Ectodermal cell (in vitro differentiated cells): Measurements from ENCODE around the gene RPS15.
A peak's percentile ranks its signal among the peaks of the same experiment; 100 is the strongest.

ENCODE experiments used
- H3K27ac ChIP-seq: 2 replicates; pipeline ENCODE4 v1.7.0; 2013; ENCODE audit warnings: mild to moderate bottlenecking, low read depth, low read length; ENCODE audit not compliant: insufficient read depth, poor library complexity, severe bottlenecking
- H3K27me3 ChIP-seq: 2 replicates; pipeline ENCODE4 v1.7.0; 2013; ENCODE audit warnings: mild to moderate bottlenecking, low read length; ENCODE audit not compliant: insufficient read depth, control insufficient read depth, poor library complexity, severe bottlenecking
- H3K36me3 ChIP-seq: one replicate; pipeline ENCODE4 v1.7.0; 2013; ENCODE audit warnings: low read length; ENCODE audit not compliant: control insufficient read depth, insufficient read depth
- H3K4me1 ChIP-seq: one replicate; pipeline ENCODE4 v1.7.0; 2013; ENCODE audit warnings: low read length; ENCODE audit not compliant: control insufficient read depth, insufficient read depth
- H3K4me3 ChIP-seq: 2 replicates; pipeline ENCODE4 v1.7.0; 2013; ENCODE audit warnings: low read depth, low read length, control low read depth; ENCODE audit not compliant: insufficient read depth
- H3K9me3 ChIP-seq: 2 replicates; pipeline ENCODE4 v1.7.0; 2013; ENCODE audit warnings: mild to moderate bottlenecking, low read length, moderate library complexity; ENCODE audit not compliant: control insufficient read depth
- WGBS, 2 experiments: methylation state at CpG; one replicate each; pipeline ENCODE4 v1.1.7; 2013; ENCODE audit warnings: missing lambda C conversion rate in 2 of 2; 5-methylcytosine and 5-hydroxymethylcytosine counted together

RPS15 gene

DNA sequence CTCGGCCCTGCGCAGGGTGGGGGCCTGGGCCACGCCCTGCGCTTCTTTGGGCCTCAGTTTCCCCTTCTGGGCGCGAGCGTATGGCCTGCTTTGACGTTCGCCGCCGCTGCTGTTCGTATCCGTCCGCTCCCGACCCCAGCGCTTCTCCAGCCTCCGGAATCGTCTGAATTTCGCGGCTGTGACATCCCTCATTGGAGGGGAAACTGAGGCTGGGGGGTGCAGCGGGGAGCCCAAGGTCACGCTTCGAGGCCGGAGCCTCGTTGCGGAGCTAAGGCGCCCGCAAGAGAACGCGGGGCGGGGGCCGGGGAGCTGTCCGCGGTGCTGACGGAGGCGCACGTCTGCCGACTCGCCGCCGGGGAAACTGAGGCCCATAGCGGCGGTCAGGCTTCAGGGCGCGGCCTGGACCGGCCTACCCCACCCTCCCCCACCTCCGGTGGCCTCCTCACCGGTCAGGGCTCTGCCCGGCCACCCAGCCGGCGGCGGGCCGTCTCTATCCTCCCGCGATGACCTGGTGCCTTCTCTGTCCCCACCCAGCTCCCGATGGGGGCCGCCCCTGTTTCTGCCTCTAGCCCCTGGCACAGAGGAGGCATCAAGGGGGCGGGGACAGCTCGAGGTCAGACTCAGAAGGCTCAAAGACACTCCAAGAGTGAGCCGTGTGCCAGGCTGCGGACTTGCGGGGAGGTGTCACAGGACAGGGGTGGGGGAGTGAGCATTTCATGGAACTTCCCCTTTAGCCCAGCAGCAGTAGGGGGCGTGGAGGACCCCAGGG is 8.7 kb downstream of the RPS15 start:
- WGBS, 2 experiments, result 6% methylated on average over 63 of the region's 63 CpGs
- Histone ChIP-seq H3K4me3 (peak overlapping the region; percentile 56), H3K27me3 (peaks cover 74% of the 10 kb centered on the region), H3K9me3 (no peaks in the 10 kb centered on the region), H3K36me3 (peaks cover 4% of the 10 kb centered on the region), H3K4me1 (peaks cover 13% of the 10 kb centered on the region), H3K27ac (no peak overlapping the region)

- WGBS, 2 experiments, result 36 to 39% methylated on average over 4 of the region's 4 CpGs
- Histone ChIP-seq H3K9me3 (no peaks in the 10 kb centered on the region), H3K27ac (no peak overlapping the region), H3K4me1 (peaks cover 17% of the 10 kb centered on the region), H3K27me3 (peaks cover 79% of the 10 kb centered on the region), H3K36me3 (no peaks in the 10 kb centered on the region), H3K4me3 (no peak overlapping the region)
Measured at GRCh38 chr19:1447504-1447903, 9.3 kb downstream of the RPS15 start.

- Histone ChIP-seq H3K9me3 (no peaks in the 10 kb centered on the region), H3K36me3 (no peaks in the 10 kb centered on the region), H3K27me3 (peaks cover 84% of the 10 kb centered on the region), H3K4me3 (no peak overlapping the region), H3K4me1 (peaks cover 21% of the 10 kb centered on the region), H3K27ac (no peak overlapping the region)
- 84 to 85% methylated on average over 9 of the region's 9 CpGs for whole genome bisulfite sequencing, 2 experiments
Measured at GRCh38 chr19:1447944-1448343, 9.7 kb downstream of the RPS15 start.

DNA sequence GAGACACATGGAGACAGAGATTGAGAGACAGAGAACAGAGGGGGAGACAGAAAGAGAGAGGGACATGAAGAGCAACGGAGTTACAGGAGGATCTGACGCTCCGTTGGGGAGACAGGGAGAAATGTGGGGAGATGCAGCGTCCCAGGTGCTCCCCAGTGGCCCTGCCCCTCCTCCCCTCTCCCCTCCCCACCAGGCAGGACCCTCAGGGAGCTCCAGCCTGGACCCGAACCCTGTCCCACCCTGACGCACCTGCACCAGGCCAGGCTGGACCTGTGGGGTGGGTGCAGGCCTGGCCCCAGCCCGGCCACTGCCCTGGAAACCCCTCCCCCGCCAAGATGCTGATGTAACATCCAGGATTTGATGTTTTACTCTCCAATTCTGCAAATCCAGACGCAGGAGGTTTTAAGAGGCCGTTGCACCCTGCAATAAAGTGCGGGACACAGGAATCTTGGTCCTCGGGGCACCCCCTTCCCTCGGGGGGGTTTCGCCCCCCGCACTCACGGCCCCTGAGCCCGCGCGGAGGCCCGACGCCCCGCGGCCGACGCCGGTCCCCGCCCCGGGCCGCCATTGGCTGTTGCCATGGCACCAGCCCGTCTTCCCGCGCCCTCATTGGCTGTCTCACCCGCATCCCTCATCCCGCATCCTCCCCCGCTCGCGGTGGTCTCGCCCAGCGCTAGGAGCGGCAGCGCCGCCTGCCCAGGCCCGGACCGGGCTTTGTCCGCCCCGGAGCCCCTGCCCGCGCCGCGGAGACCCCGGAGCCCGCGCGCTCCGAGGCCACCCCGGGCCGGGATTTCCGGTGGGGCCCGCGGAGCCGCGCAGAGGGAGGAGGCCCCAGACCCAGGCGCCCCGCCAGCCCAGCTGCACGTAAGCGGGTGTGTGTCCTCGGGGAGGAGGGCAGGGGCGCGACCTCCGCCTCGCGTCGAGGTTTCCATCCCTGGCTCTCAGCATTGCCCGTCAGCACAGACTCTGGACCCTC is 11.6 kb downstream of the RPS15 start, which contains the start of gene APC2:
APC2 (plus strand) TSS at position 655 of the 976 bp plus-strand sequence. CDS start 2,881 bp downstream, outside the sequence.
- Histone ChIP-seq H3K27me3 (peaks cover 96% of the 10 kb centered on the region), H3K4me1 (peaks cover 25% of the 10 kb centered on the region), H3K27ac (no peak within 1 kb of the TSS), H3K9me3 (no peaks in the 10 kb centered on the region), H3K36me3 (no peaks in the 10 kb centered on the region), H3K4me3 (peak within 1 kb of the TSS; percentile 30)
- 10% methylated on average over 74 of the region's 74 CpGs for WGBS, 2 experiments

DNA sequence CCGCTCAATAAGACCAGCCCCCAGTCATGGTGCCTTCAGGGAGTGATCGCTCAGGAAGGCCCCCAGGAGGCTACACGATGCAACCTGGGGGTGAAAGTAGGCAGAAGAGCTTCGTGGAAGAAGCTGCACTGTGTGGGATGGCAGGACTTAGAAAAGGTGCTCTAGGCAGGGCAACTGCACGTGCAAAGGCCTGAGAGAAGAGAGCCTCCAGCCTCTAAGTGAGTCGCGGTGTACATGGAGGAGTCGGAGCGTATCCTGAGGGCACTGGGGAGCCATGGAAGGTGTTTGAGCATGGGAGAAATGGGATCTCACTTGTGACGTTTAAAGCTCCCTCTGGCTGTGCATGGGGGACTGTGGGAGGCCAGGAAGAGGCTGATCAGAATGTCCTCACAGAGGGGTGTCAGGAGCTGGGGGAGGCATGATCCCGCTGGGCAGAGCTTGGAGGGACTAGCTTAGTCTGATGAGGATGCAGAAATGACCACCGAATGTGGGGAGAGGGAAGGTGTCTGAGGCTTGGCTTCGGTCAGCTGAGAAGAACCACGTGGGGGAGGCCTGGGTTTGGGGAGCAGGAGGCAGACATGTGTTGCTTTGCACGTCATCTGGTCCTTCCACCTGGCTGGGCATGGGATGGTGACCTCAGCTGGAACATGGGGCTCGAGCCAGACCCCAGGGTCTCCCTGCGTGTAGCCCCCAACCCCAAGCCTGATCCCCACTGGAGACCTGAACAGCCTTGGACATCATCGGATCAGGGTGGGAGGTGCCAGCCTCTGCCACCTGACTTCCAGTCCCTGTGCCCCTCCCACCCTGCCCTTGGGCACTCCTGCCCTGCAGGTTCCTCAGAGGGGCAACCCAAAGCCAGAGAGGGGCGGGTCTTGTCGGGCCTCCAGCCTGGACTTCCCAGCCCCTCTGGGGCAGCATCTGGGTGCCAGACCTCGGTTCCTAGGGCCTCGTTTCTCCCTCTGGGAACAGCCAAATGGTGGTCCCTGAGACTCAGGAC is 12.8 kb downstream of the RPS15 start:
- Histone ChIP-seq H3K9me3 (no peaks in the 10 kb centered on the region), H3K4me1 (peaks cover 25% of the 10 kb centered on the region), H3K27ac (peak overlapping the region; percentile 42), H3K36me3 (peaks cover 3% of the 10 kb centered on the region), H3K27me3 (peaks cover 96% of the 10 kb centered on the region), H3K4me3 (peak overlapping the region; percentile 30)
- WGBS, 2 experiments, result 60 to 62% methylated on average over 22 of the region's 22 CpGs

GRCh38 chr19:1451916-1452801 is 14.0 kb downstream of the RPS15 start:
- WGBS, 2 experiments, result 38 to 41% methylated on average over 39 of the region's 39 CpGs
- peaks cover 17% of the 10 kb centered on the region for H3K4me1 ChIP-seq
- peaks cover 94% of the 10 kb centered on the region for H3K27me3 ChIP-seq
- H3K27ac ChIP-seq, result peak overlapping the region; percentile 42
- H3K4me3 ChIP-seq, result peak overlapping the region; percentile 15
- peaks cover 3% of the 10 kb centered on the region for H3K36me3 ChIP-seq
- H3K9me3 ChIP-seq, result no peaks in the 10 kb centered on the region

DNA sequence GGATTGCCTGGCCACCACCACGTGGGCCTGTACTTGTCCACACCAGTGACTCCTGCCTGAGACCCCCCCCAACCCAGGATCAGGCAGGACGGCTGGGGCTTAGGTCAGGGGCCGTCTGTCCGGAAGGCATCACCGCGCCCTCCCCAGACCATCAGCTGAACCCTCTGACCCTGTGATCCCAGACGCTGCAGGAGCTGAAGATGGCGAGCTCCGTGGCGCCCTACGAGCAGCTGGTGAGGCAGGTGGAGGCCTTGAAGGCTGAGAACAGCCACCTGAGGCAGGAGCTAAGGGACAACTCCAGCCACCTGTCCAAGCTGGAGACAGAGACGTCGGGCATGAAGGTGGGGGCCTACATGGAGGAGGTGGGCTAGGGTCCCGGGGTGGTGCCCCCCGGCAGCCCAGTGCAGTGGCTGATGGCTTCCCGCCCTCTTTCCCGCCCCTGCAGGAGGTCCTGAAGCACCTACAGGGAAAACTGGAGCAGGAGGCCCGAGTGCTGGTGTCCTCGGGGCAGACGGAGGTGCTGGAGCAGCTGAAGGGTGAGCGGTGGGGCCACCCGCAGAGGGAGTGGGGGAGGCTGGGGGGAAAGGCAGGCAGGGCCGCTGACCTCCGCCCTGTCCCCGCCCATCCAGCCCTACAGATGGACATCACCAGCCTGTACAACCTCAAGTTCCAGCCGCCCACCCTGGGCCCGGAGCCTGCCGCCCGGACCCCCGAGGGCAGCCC is 14.8 kb downstream of the RPS15 start:
- Histone ChIP-seq H3K27ac (peak overlapping the region; percentile 36), H3K36me3 (peaks cover 3% of the 10 kb centered on the region), H3K9me3 (no peaks in the 10 kb centered on the region), H3K4me3 (peak overlapping the region; percentile 15), H3K27me3 (peaks cover 89% of the 10 kb centered on the region), H3K4me1 (peaks cover 15% of the 10 kb centered on the region)
- 74 to 76% methylated on average over 30 of the region's 30 CpGs for WGBS, 2 experiments

- Histone ChIP-seq H3K27ac (no peak overlapping the region), H3K36me3 (peaks cover 3% of the 10 kb centered on the region)
Measured at GRCh38 chr19:1453525-1454364, 15.5 kb downstream of the RPS15 start.

More at GRCh38 chr19:1453525-1454364, 15.5 kb downstream of the RPS15 start:
- peaks cover 81% of the 10 kb centered on the region for H3K27me3 ChIP-seq
- 47 to 53% methylated on average over 33 of the region's 33 CpGs for WGBS, 2 experiments
- no peaks in the 10 kb centered on the region for H3K9me3 ChIP-seq
- peaks cover 15% of the 10 kb centered on the region for H3K4me1 ChIP-seq
- H3K4me3 ChIP-seq, result no peak overlapping the region
